ENCODE results near the gene WDR1.

Gene WDR1

GRCh38 chr4:10029403-10029802, 87.2 kb downstream of the WDR1 start:
- TF ChIP-seq CTCF (IDR thresholded peaks at IDR 0.05; ENCODE audit: low read depth, low read length), result no peak
- no peak for DNase-seq
- H3K27me3 ChIP-seq, result no peaks in the 10 kb centered on the region
- no peak overlapping the region for H3K4me3 ChIP-seq (ENCODE audit: low read depth, low read length)
- no peaks in the 10 kb centered on the region for H3K9me3 ChIP-seq
- no peaks in the 10 kb centered on the region for H3K36me3 ChIP-seq
- peaks cover 19% of the 10 kb centered on the region for H3K4me1 ChIP-seq

DNA sequence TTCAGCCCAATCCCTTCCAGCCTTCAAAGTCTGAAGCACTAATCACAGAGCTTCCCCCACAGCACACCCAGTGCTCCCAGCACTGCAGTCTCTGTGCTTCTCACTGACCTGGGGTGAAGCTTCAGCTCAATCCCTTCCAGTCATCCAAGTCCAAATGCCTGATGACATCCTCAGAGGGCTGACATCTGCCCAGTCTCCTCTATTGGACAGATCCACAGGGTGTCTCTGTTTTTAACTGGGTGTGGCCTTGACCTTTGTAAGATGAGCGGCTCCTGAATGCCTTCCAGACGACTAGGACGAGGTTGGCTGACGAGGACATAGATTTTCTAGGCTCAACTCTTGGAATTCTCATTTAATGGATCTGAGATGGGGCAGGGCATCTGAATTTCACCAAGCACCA, 87.7 kb downstream of the WDR1 start:
- no peaks in the 10 kb centered on the region for H3K9me3 ChIP-seq
- no peaks in the 10 kb centered on the region for H3K27me3 ChIP-seq
- no peaks in the 10 kb centered on the region for H3K36me3 ChIP-seq
- DNase-seq, result no peak
- no peak overlapping the region for H3K4me3 ChIP-seq (ENCODE audit: low read depth, low read length)
- TF ChIP-seq CTCF (IDR thresholded peaks at IDR 0.05; ENCODE audit: low read depth, low read length), result no peak
- H3K4me1 ChIP-seq, result peaks cover 19% of the 10 kb centered on the region

DNA sequence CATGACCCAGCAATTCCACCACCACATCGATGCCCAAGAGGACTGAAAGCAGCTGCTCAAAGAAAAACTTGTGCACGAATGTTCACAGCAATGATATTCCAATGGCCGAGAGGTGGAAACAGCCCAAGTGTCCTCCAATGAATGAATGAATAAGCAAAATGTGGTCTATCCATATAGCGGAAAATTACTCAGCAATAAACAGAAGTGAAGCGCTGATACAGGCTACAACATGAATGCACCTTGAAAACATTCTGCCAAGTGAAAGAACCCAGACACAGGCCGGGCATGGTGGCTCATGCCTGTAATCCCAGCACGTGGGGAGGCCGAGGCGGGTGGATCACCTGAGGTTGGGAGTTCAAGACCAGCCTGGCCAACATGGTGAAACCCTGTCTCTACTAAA, 90.1 kb downstream of the WDR1 start:
- no peak for TF ChIP-seq CTCF (IDR thresholded peaks at IDR 0.05; ENCODE audit: low read depth, low read length)
- no peaks in the 10 kb centered on the region for H3K36me3 ChIP-seq
- H3K4me1 ChIP-seq, result peaks cover 10% of the 10 kb centered on the region; the same call in 1 of the 2 replicates
- no peak for DNase-seq
- no peaks in the 10 kb centered on the region for H3K27me3 ChIP-seq
- H3K4me3 ChIP-seq (ENCODE audit: low read depth, low read length), result no peak overlapping the region
- no peaks in the 10 kb centered on the region for H3K9me3 ChIP-seq

GRCh38 chr4:10025230-10025806, 91.3 kb downstream of the WDR1 start:
- Histone ChIP-seq H3K36me3 (no peaks in the 10 kb centered on the region), H3K4me1 (no peaks in the 10 kb centered on the region; the same call in 1 of the 2 replicates), H3K27me3 (no peaks in the 10 kb centered on the region)

More at GRCh38 chr4:10025230-10025806, 91.3 kb downstream of the WDR1 start:
- TF ChIP-seq CTCF (IDR thresholded peaks at IDR 0.05; ENCODE audit: low read depth, low read length), result no peak
- no peak for DNase-seq
- Histone ChIP-seq H3K4me3 (ENCODE audit: low read depth, low read length) (no peak overlapping the region), H3K9me3 (no peaks in the 10 kb centered on the region)

Data from BE2C (cell line).